Measurements from ENCODE around the gene LMX1A. TPM values are rescaled to one million over a fixed set of nuclear protein-coding genes. Genes with fewer than 3 reads are reported as not detected.

LMX1A gene
- total RNA-seq, 1 donor from 2014 or later, result 1.1 TPM

- DNase-seq, result peak; percentile 37
These were observed 137.8 kb downstream of the LMX1A start for GRCh38 chr1:165218731-165219130.

- no peak for DNase-seq
These were observed 138.6 kb downstream of the LMX1A start for GRCh38 chr1:165217958-165218357.

GRCh38 chr1:165216254-165216653 is 140.3 kb downstream of the LMX1A start:
- DNase-seq, result no peak

GRCh38 chr1:165215676-165216075 is 140.8 kb downstream of the LMX1A start:
- no peak for DNase-seq

GRCh38 chr1:165212229-165212628 is 144.3 kb downstream of the LMX1A start:
- DNase-seq, result no peak

GRCh38 chr1:165207853-165208515 is 148.5 kb downstream of the LMX1A start:
- no peak for DNase-seq

GRCh38 chr1:165205145-165205544 is 151.4 kb downstream of the LMX1A start:
- DNase-seq, result no peak

GRCh38 chr1:165204548-165204947 is 152.0 kb downstream of the LMX1A start:
- DNase-seq, result no peak

- DNase-seq, result no peak
These were observed 165.4 kb downstream of the LMX1A start for GRCh38 chr1:165191087-165191486.

- no peak for DNase-seq
These were observed 166.6 kb downstream of the LMX1A start for GRCh38 chr1:165189913-165190312.

GRCh38 chr1:165189011-165189410 is 167.5 kb downstream of the LMX1A start:
- no peak for DNase-seq

GRCh38 chr1:165187031-165188009 is 169.2 kb downstream of the LMX1A start:
- DNase-seq, result no peak

- no peak for DNase-seq
These were observed 171.2 kb downstream of the LMX1A start for GRCh38 chr1:165185161-165185889.

GRCh38 chr1:165182975-165183374 is 173.5 kb downstream of the LMX1A start:
- no peak for DNase-seq

- no peak for DNase-seq
These were observed 177.2 kb downstream of the LMX1A start for GRCh38 chr1:165179306-165179705.

- no peak for DNase-seq
These were observed 182.0 kb downstream of the LMX1A start for GRCh38 chr1:165174491-165174890.

- DNase-seq, result no peak
These were observed 182.7 kb downstream of the LMX1A start for GRCh38 chr1:165173818-165174217.

- DNase-seq, result no peak
These were observed 183.1 kb downstream of the LMX1A start for GRCh38 chr1:165173409-165173808.

GRCh38 chr1:165172666-165173065 is 183.8 kb downstream of the LMX1A start:
- DNase-seq, result no peak

- no peak for DNase-seq
These were observed 186.8 kb downstream of the LMX1A start for GRCh38 chr1:165169729-165170128.

- DNase-seq, result no peak
These were observed 187.5 kb downstream of the LMX1A start for GRCh38 chr1:165169028-165169427.

GRCh38 chr1:165168467-165168866 is 188.0 kb downstream of the LMX1A start:
- DNase-seq, result no peak

Measured in skin of body (tissue), 2 donors.